OCI-LY7 (cell line): ENCODE measurements around the gene FAM149B1. TPM values are rescaled to one million over a fixed set of nuclear protein-coding genes. Genes with fewer than 3 reads are reported as not detected.

Experiments
- BruUV-seq: library from RNA; stranded (reverse); fragments of 400-500 nt; replicated peaks from 2 replicates; lab custom pipeline; 2021; lab: Mats Ljungman, UMichigan
- CTCF ChIA-PET: fragments of 300-600 bp; sonication (Branson Sonifier 250); formaldehyde crosslinking; loops from one replicate; lab custom pipeline; 2022; ENCODE audit warnings: antibody characterized with exemption; ENCODE audit not compliant: unreplicated experiment; lab: Charles Lee
- POLR2A ChIA-PET: fragments of 300-600 bp; sonication (Branson Sonifier 250); formaldehyde crosslinking; loops from one replicate; lab custom pipeline; 2022; ENCODE audit warnings: antibody characterized with exemption; lab: Charles Lee
- DNase-seq: peaks from one replicate; pipeline ENCODE4 v3.0.0-alpha.2; 2015; ENCODE audit warnings: low spot score
- H2AFZ ChIP-seq: fragments of 200-600 bp; sonication (generic), shearing (Covaris generic); 2 replicates; pipeline ENCODE4 v1.6.1; 2014; ENCODE audit warnings: mild to moderate bottlenecking, antibody characterized with exemption, low read length, moderate library complexity
- H3K27ac ChIP-seq: fragments of 200-600 bp; sonication (generic); 2 replicates; pipeline ENCODE4 v1.5.1; 2014; ENCODE audit warnings: mixed run types, low read depth, mild to moderate bottlenecking, moderate library complexity, low read length, inconsistent platforms; ENCODE audit not compliant: poor library complexity, severe bottlenecking
- H3K36me3 ChIP-seq: fragments of 200-600 bp; sonication (generic); 2 replicates; pipeline ENCODE4 v1.6.1; 2014; ENCODE audit warnings: mild to moderate bottlenecking, antibody characterized with exemption, low read length, moderate library complexity, mixed read lengths; ENCODE audit not compliant: insufficient read depth
- H3K4me1 ChIP-seq: fragments of 200-600 bp; sonication (generic); 2 replicates; pipeline ENCODE4 v1.5.1; 2014; ENCODE audit warnings: mild to moderate bottlenecking, low read length; ENCODE audit not compliant: insufficient read depth, poor library complexity, severe bottlenecking
- H3K4me2 ChIP-seq: fragments of 200-600 bp; sonication (generic); 2 replicates; pipeline ENCODE4 v1.6.1; 2014; ENCODE audit warnings: mild to moderate bottlenecking, low read length
- H3K4me3 ChIP-seq: fragments of 200-600 bp; sonication (generic); 2 replicates; pipeline ENCODE4 v1.5.1; 2014; ENCODE audit warnings: mild to moderate bottlenecking, low read depth, low read length; ENCODE audit not compliant: poor library complexity, severe bottlenecking
- H3K79me2 ChIP-seq: fragments of 200-600 bp; sonication (generic); 2 replicates; pipeline ENCODE4 v1.6.1; 2016; ENCODE audit warnings: low read depth, mild to moderate bottlenecking, low read length, moderate library complexity, mixed read lengths; ENCODE audit not compliant: insufficient read depth
- H3K9me2 ChIP-seq: fragments of 200-600 bp; sonication (generic); 2 replicates; pipeline ENCODE4 v1.6.1; 2016; ENCODE audit warnings: mild to moderate bottlenecking, low read length, mixed read lengths; ENCODE audit not compliant: insufficient read depth
- H3K9me3 ChIP-seq: fragments of 200-600 bp; sonication (generic); 2 replicates; pipeline ENCODE4 v1.6.1; 2014; ENCODE audit warnings: mild to moderate bottlenecking, mixed run types, low read length, mixed read lengths
- H4K20me1 ChIP-seq: fragments of 200-600 bp; sonication (generic); 2 replicates; pipeline ENCODE4 v1.6.1; 2014; ENCODE audit warnings: mild to moderate bottlenecking, antibody characterized with exemption, low read length, moderate library complexity, mixed read lengths; ENCODE audit not compliant: insufficient read depth
- EZH2phosphoT487 ChIP-seq: fragments of 200-600 bp; sonication (generic); IDR thresholded peaks from 2 replicates; pipeline ENCODE4 v1.6.1; 2018; ENCODE audit warnings: low read depth, borderline replicate concordance, mild to moderate bottlenecking, mixed run types, antibody characterized with exemption, low read length, moderate library complexity, mixed read lengths
- intact Hi-C: fragments of 100-400 bp; cut with micrococcal nuclease; formaldehyde crosslinking; loops from one replicate; pipeline ENCODE4 v1.10.0; 2022; ENCODE audit not compliant: unreplicated experiment
- total RNA-seq, 2 experiments: library from RNA; depleted of rRNA in 1 of 2; stranded (reverse); fragments of >200 nt in 1 of 2; shearing (Covaris generic) in 1 of 2; gene quantifications; 2 replicates each; pipeline ENCODE4 v1.2.3, GENCODE V29; 2014 to 2022
- TF ChIP-seq, protein P1 (sequence below): fragments of 200-600 bp; sonication (generic); conservative IDR thresholded peaks from 2 replicates; pipeline ENCODE4 v1.5.1; 2014; ENCODE audit warnings: mild to moderate bottlenecking, antibody characterized with exemption, low read length, moderate library complexity, mixed read lengths

Gene FAM149B1
- total RNA-seq, 2 experiments from 2014 or later, result 14.7 to 18.5 TPM

GRCh38 chr10:73182568-73182967, 14.6 kb downstream of the FAM149B1 start:
- TF ChIP-seq, protein P1, sequence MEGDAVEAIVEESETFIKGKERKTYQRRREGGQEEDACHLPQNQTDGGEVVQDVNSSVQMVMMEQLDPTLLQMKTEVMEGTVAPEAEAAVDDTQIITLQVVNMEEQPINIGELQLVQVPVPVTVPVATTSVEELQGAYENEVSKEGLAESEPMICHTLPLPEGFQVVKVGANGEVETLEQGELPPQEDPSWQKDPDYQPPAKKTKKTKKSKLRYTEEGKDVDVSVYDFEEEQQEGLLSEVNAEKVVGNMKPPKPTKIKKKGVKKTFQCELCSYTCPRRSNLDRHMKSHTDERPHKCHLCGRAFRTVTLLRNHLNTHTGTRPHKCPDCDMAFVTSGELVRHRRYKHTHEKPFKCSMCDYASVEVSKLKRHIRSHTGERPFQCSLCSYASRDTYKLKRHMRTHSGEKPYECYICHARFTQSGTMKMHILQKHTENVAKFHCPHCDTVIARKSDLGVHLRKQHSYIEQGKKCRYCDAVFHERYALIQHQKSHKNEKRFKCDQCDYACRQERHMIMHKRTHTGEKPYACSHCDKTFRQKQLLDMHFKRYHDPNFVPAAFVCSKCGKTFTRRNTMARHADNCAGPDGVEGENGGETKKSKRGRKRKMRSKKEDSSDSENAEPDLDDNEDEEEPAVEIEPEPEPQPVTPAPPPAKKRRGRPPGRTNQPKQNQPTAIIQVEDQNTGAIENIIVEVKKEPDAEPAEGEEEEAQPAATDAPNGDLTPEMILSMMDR, result no peak
- TF ChIP-seq EZH2phosphoT487, result no peak
- Histone ChIP-seq H4K20me1 (no peaks in the 10 kb centered on the region), H3K36me3 (peaks cover 13% of the 10 kb centered on the region; the same call in 1 of the 2 replicates), H3K27ac (no peak overlapping the region), H3K9me2 (no peaks in the 10 kb centered on the region), H3K4me1 (no peaks in the 10 kb centered on the region), H3K79me2 (no peaks in the 10 kb centered on the region), H2AFZ (no peak overlapping the region), H3K4me2 (no peak overlapping the region), H3K4me3 (no peak overlapping the region), H3K9me3 (no peaks in the 10 kb centered on the region)
- BruUV-seq, result no TSS peak
- POLR2A ChIA-PET, result interaction anchor here (0.6 to 1.6 kb wide), 4 partner anchors 44 to 94 kb away, joined by 3 to 4 read pairs (median 4); no protein-coding TSS in a partner anchor
- DNase-seq, result no peak
- intact Hi-C loops, result no loop called here
- CTCF ChIA-PET, result no interaction called here

- no peak overlapping the region for H3K4me3 ChIP-seq
- intact Hi-C loops, result no loop called here
- H3K36me3 ChIP-seq, result peaks cover 13% of the 10 kb centered on the region; the same call in 1 of the 2 replicates
- no peaks in the 10 kb centered on the region for H3K9me2 ChIP-seq
- DNase-seq, result no peak
- H3K9me3 ChIP-seq, result no peaks in the 10 kb centered on the region
- no peaks in the 10 kb centered on the region for H3K4me1 ChIP-seq
- POLR2A ChIA-PET, result interaction anchor here (1.2 to 1.6 kb wide), 2 partner anchors 45 to 93 kb away, joined by 3 read pairs; no protein-coding TSS in a partner anchor
- CTCF ChIA-PET, result no interaction called here
- H4K20me1 ChIP-seq, result no peaks in the 10 kb centered on the region
- no peaks in the 10 kb centered on the region for H3K79me2 ChIP-seq
- no peak overlapping the region for H2AFZ ChIP-seq
- H3K27ac ChIP-seq, result no peak overlapping the region
- BruUV-seq, result no TSS peak
- no peak overlapping the region for H3K4me2 ChIP-seq
- no peak for TF ChIP-seq EZH2phosphoT487
- TF ChIP-seq, protein P1, result no peak
These were observed 15.9 kb downstream of the FAM149B1 start for GRCh38 chr10:73183667-73184281.

GRCh38 chr10:73186266-73186665, 18.3 kb downstream of the FAM149B1 start:
- BruUV-seq, result no TSS peak

More at GRCh38 chr10:73186266-73186665, 18.3 kb downstream of the FAM149B1 start:
- Histone ChIP-seq H3K9me2 (no peaks in the 10 kb centered on the region), H3K4me2 (no peak overlapping the region), H3K9me3 (no peaks in the 10 kb centered on the region), H2AFZ (no peak overlapping the region), H3K27ac (no peak overlapping the region), H3K4me1 (no peaks in the 10 kb centered on the region), H4K20me1 (no peaks in the 10 kb centered on the region), H3K36me3 (0 out of 2 replicates have a peak, but pooled peaks cover 4% of the 10 kb centered on the region), H3K4me3 (no peak overlapping the region), H3K79me2 (no peaks in the 10 kb centered on the region)
- CTCF ChIA-PET, result no interaction called here
- no peak for TF ChIP-seq EZH2phosphoT487
- no peak for DNase-seq
- intact Hi-C loops, result no loop called here
- POLR2A ChIA-PET, result interaction anchor here (0.7 kb wide), 1 partner anchor 307 kb away, joined by 3 read pairs; no protein-coding TSS in a partner anchor
